DMS53 treated with DMSO at 0.1 percent for 48 hours (cell line): ENCODE results near the gene C11orf68.

Experiments used
- DNase-seq: peaks from one replicate; lab custom pipeline; 2025; ENCODE audit not compliant: unreplicated experiment; lab: John Stamatoyannopoulos, UW

C11orf68 gene

DNA sequence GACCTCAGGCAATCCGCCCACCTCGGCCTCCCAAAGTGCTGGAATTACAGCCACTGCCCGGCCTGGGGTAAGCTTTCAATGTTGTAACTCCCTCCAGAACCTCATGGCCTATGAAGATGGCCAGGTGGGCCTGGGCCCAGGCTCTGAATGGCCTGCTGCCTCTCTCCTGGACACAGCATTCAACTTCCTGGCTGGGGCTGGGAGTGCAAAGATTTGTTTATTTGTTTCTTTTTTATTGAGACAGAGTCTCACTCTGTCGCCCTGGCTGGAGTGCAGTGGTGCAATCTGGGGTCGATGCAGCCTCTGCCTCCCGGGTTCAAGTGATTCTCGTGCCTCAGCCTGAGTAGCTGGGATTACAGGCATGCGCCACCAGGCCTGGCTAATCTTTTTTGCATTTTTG is 25.9 kb upstream of the C11orf68 start:
- DNase-seq = no peak

DNA sequence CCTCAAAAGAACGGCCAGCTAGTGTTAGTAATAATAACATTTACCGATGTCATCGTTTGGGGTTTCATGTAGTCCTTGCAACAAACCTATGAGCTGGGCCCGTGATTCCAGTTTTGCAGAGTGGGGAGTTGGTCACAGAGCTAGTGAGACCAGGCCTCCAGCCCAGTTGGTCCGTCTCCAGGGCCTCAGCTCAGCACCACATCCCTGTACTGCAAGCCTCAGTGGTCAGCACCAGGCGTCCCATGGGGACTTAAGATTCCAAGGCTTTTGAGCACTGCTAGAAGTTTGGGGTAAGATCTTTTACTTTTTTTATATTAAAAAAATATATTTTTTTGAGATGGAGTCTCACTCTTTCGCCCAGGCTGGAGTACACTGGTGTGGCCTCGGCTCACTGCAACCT is 25.3 kb upstream of the C11orf68 start:
- no peak for DNase-seq

DNA sequence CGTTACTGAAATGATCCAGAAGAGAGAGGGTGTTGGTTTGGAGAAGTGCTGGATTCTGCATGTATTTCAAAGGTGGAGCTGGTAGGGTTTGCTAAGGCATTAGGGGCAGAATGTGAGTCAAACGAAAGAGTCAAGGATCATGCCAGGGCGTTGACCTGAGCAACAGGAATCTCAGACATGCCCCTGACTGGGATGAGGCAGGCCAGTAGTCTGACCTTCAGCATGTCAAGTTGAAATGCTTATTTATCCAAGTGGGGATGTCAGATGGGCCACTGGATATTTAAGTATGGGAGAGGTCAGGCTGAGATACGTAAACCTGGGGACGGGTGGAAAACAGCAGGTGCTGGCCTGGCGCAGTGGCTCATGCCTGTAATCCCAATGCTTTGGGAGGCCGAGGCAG is 23.7 kb upstream of the C11orf68 start:
- DNase-seq = no peak

DNA sequence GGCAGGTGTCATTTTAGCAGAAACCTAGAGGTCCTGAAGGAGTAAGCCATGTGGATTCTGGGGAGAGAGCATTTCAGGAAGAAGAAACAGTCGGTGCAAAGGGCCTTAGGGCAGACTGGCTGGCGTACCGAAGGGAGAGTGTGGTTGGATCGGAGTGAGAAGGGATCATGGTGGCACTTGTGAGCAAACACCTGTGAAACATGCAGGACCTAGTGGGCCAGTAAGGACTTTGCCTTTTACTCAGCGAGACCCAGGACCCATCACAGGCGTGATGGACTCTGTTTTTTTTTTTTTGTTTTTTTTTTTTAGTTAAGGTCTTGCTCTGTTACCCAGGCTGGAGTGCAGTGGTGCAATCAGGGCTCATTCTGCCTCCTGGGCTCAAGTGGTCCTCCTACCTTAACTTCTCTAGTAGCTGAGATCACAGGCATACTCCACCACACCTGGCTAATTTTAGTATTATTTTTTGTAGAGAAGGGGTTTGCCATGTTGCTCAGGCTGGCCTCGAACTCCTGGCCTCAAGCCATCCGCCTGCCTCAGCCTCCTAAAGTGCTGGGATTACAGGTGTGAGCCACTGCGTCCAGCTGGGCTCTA is 23.0 kb upstream of the C11orf68 start:
- no peak for DNase-seq

DNA sequence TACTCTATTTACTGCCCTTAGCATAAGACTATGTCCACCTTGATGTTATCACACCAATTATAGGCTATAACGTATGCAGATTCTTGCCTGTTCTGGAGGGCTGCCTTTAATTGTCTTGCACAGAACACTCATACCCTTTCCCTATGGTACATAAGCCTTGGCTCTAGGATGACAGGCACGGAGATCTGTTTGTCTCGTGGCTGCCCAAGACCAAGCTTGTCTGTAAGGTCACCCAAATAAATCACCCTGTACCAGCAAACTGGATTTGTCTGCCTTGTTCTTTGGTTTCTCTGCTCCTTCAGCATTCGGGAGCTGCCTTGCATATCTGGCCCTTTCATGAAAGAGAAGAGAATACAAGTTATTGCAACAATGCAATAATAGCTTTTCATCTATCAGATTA is 18.9 kb upstream of the C11orf68 start:
- no peak for DNase-seq

DNA sequence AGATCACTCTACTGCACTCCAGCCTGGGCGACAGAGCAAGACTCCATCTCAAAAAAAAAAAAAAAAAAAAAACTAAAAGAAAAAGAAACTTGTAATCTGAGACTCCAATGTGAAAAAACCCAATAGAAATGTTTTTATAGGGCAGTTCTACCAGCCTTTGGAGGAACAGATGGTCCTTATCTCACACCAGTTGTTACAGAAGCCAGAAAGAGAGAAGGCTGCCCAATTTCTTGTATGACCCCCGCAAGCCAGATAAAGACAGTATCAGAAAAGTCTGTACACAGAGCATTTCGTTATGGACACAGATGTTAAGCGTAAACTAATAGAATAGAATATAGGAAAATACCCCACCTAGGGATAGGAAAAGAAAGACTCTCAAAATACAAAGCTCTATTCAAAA is 15.2 kb upstream of the C11orf68 start:
- no peak for DNase-seq

DNA sequence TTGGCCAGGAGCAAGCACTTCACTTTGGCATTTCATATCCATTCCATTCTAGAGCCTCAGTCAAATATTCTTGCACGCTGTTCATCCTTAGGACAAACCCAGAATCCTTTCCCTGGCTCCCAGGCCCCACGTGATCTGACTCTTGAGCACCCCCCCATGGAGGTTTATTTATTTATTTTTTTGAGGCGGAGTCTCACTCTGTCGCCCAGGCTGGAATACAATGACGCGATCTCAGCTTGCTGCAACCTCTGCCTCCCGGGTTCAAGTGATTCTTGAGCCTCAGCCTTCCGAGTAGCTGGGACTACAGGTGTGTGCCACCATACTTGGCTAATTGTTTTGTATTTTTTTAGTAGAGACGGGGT is 13.7 kb upstream of the C11orf68 start:
- no peak for DNase-seq

DNA sequence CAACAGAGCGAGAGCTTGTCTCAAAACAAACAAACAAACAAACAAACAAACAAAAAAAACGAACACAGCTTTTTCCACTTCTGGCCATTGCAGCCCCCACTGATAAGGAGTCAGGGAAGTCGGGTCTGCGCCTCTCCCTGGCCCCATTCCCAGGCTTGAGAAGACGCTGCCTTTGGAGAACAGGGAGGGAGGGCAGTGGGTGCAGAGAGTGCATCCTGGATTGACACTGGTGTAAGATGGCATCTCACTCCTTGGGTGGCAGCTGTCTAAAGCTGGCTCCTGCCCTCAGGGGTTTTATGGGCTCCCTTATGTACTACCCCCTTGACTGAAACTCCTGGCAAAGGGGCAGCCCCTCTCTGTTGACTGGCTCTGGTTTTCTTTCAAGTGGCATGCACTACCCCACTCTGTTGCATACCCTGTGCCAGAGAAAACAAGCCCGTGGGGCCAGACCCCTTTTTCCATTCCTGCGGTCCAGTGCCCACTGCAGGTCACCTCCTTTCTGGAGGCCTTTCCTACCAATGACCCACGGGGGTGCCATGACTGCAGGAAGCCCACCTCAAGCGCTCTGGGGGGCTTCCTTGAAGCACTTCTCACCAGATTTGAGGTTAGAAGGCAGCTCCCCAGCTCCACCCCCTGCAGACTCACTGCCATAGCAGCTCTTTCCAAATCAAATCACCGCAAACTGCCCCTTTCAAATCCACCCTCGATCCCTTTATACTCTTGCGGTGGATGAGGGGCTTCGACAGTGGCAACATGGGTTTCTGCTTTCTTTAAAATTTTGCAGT is 13.1 kb upstream of the C11orf68 start:
- DNase-seq = no peak

DNA sequence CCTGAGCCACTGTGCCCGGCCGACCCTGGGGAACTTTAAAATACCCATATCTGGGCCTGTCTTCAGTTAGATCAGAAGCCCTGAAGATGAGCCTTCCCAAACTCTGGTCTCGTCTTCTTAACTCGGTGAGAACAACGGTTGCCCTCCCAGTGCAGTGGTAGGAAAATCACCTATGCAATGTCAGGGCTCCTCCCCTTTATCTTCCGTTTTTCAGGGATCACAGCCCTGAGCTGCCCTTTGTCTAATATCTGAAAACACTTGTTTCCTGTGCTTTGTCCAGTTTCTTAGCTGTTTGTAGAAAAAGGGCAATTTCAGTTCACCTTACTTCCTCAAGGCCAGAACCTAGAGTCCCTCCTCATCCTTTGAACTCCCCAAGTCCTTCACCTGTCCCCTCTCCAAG is 9.8 kb upstream of the C11orf68 start:
- DNase-seq = no peak

DNA sequence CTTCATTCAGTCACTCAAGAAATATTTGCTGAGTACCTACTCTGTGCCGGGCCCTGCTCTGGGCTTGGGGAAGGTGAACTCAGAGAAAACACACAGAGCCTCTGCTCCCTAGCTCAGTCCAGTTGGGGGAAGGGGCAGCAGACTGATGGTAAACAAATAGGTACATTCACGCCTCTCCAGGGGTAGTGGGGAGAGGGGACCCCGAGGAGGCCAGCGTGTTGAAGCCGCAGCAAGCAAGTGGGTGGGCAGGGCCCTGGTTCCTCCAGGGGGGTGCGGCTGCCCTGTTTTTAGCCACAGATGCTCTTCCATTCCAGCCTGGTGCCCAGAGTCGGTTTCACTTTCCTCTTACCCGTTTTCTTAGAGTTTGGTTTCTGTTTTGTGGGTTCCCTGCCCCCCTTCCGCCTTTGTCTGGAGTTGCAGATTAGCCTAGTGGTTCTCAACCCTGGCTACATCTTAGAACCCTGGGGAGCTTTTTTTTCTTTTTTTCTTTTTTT is 9.1 kb upstream of the C11orf68 start:
- no peak for DNase-seq

DNA sequence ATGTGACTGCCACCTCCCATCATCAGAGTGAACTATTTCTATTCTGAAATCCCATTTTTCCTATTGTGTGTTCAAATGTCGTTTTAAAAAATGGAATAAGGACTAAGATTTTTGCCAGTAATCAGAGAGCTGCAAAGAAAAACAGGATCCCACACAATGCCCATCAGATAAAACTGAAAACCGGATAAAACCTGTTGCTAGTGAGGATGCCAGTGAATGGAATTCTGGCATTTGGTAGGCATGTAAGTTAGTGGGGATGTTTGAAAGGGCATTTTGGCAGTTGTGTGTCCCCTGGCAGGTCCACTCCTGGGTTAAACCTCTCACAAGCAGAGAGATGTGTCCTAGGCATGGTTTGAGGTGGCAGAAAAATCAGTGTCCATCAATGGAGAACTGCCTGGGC is 6.5 kb upstream of the C11orf68 start:
- DNase-seq = no peak

DNA sequence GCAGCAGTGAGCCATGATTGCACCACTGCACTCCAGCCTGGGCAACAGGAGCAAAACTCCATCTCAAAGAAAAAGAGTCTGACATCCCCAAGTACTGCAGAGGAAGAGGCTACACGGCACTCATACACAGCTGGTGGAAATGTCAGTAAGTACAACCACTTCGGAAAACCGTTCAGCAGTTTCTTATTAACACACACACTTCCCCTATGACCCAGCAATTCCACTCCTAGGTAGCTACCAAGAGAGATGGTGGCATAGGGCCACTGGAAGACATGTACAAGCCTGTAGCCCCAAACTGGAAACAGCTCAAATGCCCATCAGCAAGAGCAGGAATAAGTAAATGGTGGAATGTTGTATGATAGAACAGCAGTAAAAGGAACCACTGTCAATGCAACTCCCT is 3.7 kb upstream of the C11orf68 start:
- no peak for DNase-seq

DNA sequence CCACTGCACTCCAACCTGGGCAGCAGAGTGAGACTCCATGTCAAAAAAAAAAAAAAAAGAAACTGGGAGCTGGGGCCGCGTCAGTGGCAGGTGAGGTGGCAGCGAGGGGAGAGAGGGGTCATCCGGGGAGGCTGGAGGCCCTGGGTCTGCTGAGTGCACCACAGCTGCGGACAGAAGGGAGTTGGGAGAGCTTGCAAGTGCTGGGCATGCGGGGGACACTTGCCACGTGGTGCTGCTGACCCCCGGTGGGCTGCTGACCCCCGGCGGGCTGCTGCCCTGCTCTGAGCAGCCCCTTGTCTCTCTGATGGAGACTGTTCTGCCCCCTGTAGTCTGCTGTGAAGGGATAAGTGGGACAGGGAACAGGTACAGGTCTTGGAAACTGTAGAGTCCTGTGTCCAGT is 3.0 kb upstream of the C11orf68 start:
- DNase-seq = no peak

DNA sequence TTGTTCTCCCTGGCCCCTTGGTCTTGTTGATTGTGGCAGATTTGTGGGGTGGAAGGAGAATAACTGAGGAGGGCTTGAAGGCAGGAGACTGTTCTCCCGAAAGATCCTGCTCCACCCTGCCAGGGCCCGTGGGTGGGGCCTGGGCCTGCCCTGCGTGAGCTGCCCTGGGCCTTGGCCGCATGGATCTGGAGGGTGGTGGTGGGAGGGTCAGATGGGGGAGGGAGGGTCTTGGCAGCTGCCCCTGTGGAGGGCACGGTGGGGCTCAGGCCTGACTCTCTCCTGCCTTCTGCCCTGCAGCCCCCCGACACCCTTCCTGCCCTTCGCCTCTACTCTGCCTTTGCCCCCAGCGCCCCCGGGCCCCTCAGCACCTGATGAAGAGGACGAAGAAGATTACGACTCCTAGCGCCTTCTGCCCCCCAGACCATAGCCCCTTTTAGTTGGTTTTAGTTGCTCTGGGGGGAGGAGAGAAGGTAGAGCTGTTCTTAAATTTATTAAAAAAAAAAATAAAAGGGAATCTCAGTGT is 2.2 kb upstream of the C11orf68 start:
- no peak for DNase-seq

DNA sequence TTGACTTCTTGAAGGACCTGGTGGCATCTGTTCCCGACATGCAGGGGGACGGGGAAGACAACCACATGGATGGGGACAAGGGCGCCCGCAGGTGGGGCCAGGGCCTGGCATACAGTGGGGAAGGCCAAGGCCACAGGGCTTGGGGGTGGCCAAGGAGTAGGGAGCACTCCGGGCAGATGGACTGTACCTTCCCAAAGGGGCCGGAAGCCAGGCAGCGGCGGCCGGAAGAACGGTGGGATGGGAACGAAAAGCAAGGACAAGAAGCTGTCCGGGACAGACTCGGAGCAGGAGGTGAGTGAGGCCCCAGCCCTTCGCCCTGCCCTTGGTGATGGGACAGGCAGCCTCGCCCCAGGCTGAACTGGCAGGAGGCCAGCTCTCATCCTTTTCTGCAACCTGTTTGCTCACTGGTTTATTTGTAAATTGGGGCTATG is 1.5 kb upstream of the C11orf68 start:
- DNase-seq = no peak

DNA sequence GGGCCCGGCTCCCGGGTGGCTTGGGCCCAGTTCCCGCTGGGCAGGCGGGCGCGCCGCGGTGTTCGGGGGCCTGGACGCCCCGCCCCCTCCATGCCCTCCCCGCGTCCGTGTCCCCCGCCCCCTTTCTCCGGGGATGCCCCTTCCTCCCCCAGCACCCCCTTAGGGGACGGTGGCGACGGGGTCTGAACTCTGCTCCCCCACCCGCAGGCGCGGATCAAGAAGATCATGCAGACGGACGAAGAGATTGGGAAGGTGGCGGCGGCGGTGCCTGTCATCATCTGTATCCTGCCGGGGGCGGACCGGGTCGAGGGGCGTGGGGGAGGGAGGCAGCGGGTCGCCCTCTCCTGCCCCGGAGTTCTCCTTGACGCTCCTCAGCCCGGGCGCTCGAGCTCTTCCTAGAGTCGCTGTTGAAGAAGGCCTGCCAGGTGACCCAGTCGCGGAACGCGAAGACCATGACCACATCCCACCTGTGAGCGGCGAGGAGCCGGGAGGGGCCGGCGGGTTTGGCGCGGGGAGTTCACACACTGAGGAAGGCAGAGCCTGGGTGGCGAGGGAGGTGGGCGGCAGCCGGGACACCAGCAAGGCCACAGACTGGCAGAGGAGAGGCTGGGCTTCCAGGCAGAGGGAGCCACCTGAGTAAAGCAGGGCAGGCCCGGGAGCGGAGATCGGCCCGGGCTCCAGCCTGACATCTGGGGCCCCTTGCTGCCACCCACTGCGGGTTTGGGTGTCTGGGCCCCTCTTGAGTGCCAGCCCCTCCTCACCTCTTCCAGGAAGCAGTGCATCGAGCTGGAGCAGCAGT is 910 bp upstream of the C11orf68 start:
- DNase-seq = no peak

DNA sequence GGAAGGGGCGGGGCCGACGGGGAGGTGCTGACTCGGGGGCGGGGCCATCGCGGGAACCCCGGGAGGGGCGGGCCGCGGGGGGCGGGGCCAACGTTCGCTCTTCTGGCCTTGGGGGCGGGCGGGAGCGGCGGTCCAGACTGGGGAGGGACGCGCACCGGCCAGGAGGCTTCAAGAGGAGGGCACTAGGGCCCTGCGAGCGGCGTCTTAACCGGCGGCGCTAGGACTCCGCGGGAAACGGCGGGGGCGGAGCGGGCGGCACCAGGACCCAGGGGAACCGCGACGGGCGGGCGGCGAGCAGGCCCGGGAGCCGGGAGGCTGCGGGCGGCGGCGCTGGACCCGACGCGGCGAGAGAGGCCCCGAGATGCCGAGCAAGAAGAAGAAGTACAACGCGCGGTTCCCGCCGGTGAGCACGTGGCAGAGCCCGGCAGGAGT is 295 bp upstream of the C11orf68 start, which contains the start of gene DRAP1:
Gene DRAP1 (plus strand): TSS at position 286 of the 432 bp plus-strand sequence. CDS start 76 bp downstream, at position 362.
- peak; percentile 95 for DNase-seq

DNA sequence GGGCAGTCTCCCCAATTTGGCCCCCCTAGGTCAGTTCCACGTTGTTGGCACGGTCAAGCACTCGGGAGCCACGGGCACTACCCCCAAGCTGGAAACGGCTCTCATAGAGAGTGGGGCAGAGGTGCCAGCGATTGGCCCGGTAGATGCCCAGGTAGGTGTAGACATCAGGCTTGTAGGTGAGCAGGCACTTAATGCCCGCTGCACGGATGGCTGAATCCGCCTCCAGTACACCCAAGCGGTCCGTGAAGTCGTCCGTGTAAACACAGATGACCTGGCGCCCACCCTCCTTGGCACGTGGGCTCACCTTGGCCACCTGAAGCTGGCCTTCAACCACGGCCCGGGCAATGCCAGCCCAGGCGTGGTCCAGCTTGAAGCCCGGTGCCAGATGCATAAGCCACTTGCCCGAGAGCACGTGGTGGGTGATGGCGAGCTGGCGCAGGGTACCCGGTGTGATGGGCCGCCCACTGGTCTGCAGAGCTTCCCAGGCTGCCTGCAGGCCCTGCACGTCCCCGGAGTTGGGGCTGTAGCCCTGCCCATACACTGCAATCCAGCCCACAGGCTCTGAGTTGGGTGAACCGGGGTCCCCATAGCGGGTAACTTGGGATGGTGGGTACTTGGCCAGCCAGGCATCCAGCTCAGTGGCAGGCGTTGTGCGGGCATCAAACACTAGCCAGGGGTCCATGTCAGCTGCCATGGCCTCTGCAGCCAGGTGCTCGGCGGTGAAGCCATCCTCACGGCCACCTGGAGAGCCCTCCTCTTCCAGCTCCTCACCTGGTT is 1.2 kb downstream of the C11orf68 start:
- DNase-seq = no peak

DNA sequence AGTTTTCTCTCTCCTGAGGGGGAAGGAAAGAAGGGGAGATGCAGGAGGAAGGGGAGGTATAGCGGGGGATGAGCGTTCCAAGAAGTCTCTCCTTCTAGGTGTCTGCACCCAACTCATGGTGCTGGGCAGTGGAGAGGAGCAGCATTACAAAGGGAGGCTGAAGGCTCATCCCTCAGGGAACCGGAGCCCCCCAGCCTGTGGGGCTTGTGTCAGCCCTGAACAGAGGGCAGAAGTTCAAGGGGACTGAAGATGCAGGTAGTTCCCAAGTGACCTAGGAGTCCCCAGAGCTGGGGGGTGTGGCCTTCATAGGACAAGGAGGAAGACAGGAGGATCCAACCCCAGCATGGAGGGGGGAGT is 1.8 kb downstream of the C11orf68 start:
- DNase-seq = no peak

DNA sequence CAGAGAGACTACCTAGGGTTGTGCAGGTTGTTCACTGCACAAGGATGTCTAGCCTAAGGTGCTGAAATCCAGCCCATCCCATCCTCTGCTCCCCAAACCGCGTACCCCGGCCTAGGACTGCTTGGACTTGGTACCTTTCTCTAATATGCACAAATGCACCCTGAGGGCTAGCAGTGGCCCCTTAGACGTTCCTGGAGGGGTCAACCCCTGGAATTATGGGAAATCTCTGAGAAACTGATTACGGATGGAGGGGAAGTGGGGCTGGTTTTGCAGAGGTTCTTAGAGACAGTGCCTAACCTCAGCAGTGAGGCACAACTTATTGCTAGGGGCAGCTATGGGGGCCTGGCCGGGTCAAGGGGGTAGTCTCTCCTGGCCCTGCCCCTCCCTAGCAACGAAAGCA is 2.5 kb downstream of the C11orf68 start:
- DNase-seq = no peak

DNA sequence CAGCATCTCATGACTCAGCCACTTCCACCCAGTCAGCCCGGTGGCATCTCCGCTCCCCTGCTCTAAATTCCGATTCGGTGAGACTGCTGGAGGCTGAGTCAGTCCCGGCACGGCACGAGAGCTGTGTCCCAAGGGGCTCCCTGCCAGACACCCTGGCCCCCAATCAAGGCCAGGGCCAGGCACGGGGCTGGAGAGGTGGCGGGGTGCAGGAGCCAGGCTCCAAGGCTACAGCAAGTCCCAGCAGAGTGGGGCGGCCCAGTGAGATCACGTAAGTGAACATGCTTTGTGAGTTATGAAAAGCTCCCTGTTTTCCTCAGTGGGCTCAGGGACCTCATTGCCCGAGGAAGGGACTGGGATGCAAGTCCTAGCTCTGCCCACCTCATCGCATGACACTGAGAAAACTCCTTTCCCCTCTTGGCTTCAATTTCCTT is 3.0 kb downstream of the C11orf68 start:
- no peak for DNase-seq
